Mucosa of descending colon (tissue), 3 donors: ENCODE data around the gene SMIM32. TPM values are rescaled to one million over a fixed set of nuclear protein-coding genes. Genes with fewer than 3 reads are reported as not detected.
A peak's percentile ranks its signal among the peaks of the same experiment; 100 is the strongest.

Experiments
- ATAC-seq: fragments of 200-7000 bp; cut with Tn5 transposase; one replicate; pipeline ENCODE4 v1.9.1; 2020; ENCODE audit warnings: mild to moderate bottlenecking, moderate library complexity
- DNase-seq, 3 donors: peaks; one replicate each; pipeline ENCODE4 v3.0.0-alpha.2; 2020
- H3K36me3 ChIP-seq: fragments of 200-600 bp; one replicate; pipeline ENCODE4 v1.8.0; 2021; ENCODE audit warnings: low read depth, mild to moderate bottlenecking
- H3K4me1 ChIP-seq: fragments of 200-600 bp; one replicate; pipeline ENCODE4 v1.8.0; 2021; ENCODE audit warnings: low read depth, mild to moderate bottlenecking
- H3K4me3 ChIP-seq: fragments of 200-600 bp; one replicate; pipeline ENCODE4 v1.8.0; 2021; ENCODE audit warnings: mild to moderate bottlenecking
- H3K9me3 ChIP-seq: fragments of 200-600 bp; one replicate; pipeline ENCODE4 v1.8.0; 2021; ENCODE audit warnings: mild to moderate bottlenecking
- CTCF ChIP-seq: fragments of 200-600 bp; IDR thresholded peaks from one replicate; pipeline ENCODE4 v1.8.0; 2022; ENCODE audit warnings: antibody characterized with exemption, mild to moderate bottlenecking
- intact Hi-C, 2 donors: fragments of 100-400 bp; cut with DNase I in 1 of 2; cut with micrococcal nuclease in 1 of 2; formaldehyde crosslinking; loops; one replicate each; pipeline versions ENCODE4 v1.11.0 to v1.11.1; 2022; cut with DNase I, micrococcal nuclease
- total RNA-seq, 3 donors: library from RNA; stranded (reverse); fragmentation: NEBNext Ultra II Directional in 2 of 3; extraction: Animal tissue kit (Norgen Biotek cat#: 25700) in 2 of 3; gene quantifications; one replicate each; pipeline versions ENCODE4 v1.2.1 to v1.2.4, GENCODE V29; 2021 to 2023
- donor health status: DM: no; HTN: no; CAD: no; lungs with moderate emphysema.
- donor health status: DM: no; HTN: no; CAD: no.
- donor health status: DM: no; HTN: yes; CAD: no.

SMIM32 gene
- total RNA-seq, 3 donors from 2014 or later, result 1.3 to 14.4 (median 7.9) TPM

GRCh38 chr5:136192015-136192525 is 892 bp downstream of the SMIM32 start:
- DNase-seq, result peak in 2 of 3 donors; percentile 33 to 46
- no peak for TF ChIP-seq CTCF
- peak; percentile 54 for ATAC-seq
- H3K4me3 ChIP-seq, result peak overlapping the region; percentile 23
- H3K4me1 ChIP-seq, result peaks cover 33% of the 10 kb centered on the region
- intact Hi-C loops, result no loop called here
- no peaks in the 10 kb centered on the region for H3K9me3 ChIP-seq
- no peaks in the 10 kb centered on the region for H3K36me3 ChIP-seq

- Histone ChIP-seq H3K36me3 (no peaks in the 10 kb centered on the region), H3K4me1 (peaks cover 34% of the 10 kb centered on the region), H3K9me3 (no peaks in the 10 kb centered on the region), H3K4me3 (no peak overlapping the region)
- intact Hi-C loops, result no loop called here
- TF ChIP-seq CTCF, result no peak
- peak; percentile 65 to 69 (median 68) for DNase-seq
- peak; percentile 57 for ATAC-seq
Measured at GRCh38 chr5:136191304-136192014, 1.5 kb downstream of the SMIM32 start.

GRCh38 chr5:136190904-136191303 is 2.1 kb downstream of the SMIM32 start:
- no peak for ATAC-seq
- no peak for TF ChIP-seq CTCF
- DNase-seq, result no peak
- no peaks in the 10 kb centered on the region for H3K36me3 ChIP-seq
- H3K4me1 ChIP-seq, result peaks cover 34% of the 10 kb centered on the region
- intact Hi-C loops, result no loop called here
- H3K4me3 ChIP-seq, result no peak overlapping the region
- no peaks in the 10 kb centered on the region for H3K9me3 ChIP-seq

- H3K9me3 ChIP-seq, result no peaks in the 10 kb centered on the region
- ATAC-seq (peak; percentile 43), DNase-seq (peak in 1 of 3 donors; percentile 35)
- intact Hi-C loops, result no loop called here
- no peaks in the 10 kb centered on the region for H3K36me3 ChIP-seq
- TF ChIP-seq CTCF, result no peak
- peaks cover 40% of the 10 kb centered on the region for H3K4me1 ChIP-seq
- no peak overlapping the region for H3K4me3 ChIP-seq
Measured at GRCh38 chr5:136190091-136190720, 2.8 kb downstream of the SMIM32 start.

- peaks cover 41% of the 10 kb centered on the region for H3K4me1 ChIP-seq
- no peaks in the 10 kb centered on the region for H3K9me3 ChIP-seq
- DNase-seq (no peak), ATAC-seq (no peak)
- intact Hi-C loops, result no loop called here
- no peak overlapping the region for H3K4me3 ChIP-seq
- TF ChIP-seq CTCF, result no peak
- no peaks in the 10 kb centered on the region for H3K36me3 ChIP-seq
Measured at GRCh38 chr5:136188859-136189258, 4.1 kb downstream of the SMIM32 start.
